AG09319 (cell line): ENCODE measurements around the gene NANOS2.

ENCODE experiments used
- DNase-seq: peaks from one replicate; pipeline ENCODE4 v3.0.0-alpha.2; 2010; ENCODE audit warnings: low read depth; ENCODE audit errors: extremely low read depth
- CTCF ChIP-seq: IDR thresholded peaks from 2 replicates; pipeline ENCODE4 v1.5.1; 2011; ENCODE audit warnings: low read depth, mild to moderate bottlenecking, inconsistent platforms, low read length, moderate library complexity

NANOS2 gene

GRCh38 chr19:45911291-45911690, 3.3 kb downstream of the NANOS2 start:
- no peak for TF ChIP-seq CTCF
- DNase-seq: no peak

GRCh38 chr19:45908956-45909355, 5.6 kb downstream of the NANOS2 start:
- no peak for DNase-seq
- no peak for TF ChIP-seq CTCF

- no peak for DNase-seq
- no peak for TF ChIP-seq CTCF
Measured at GRCh38 chr19:45906221-45906620, 8.4 kb downstream of the NANOS2 start.

- DNase-seq: no peak
- TF ChIP-seq CTCF: no peak
Measured at GRCh38 chr19:45905011-45905410, 9.6 kb downstream of the NANOS2 start.

- TF ChIP-seq CTCF: no peak
- DNase-seq: peak; percentile 93
Measured at GRCh38 chr19:45902651-45903625, 11.6 kb downstream of the NANOS2 start.

- no peak for DNase-seq
- no peak for TF ChIP-seq CTCF
Measured at GRCh38 chr19:45901912-45902650, 12.5 kb downstream of the NANOS2 start, which contains the start of gene MYPOP. TSS of gene MYPOP (minus strand) at chr19:45902613. CDS start at chr19:45901773, 840 bp downstream.
